Measurements from ENCODE around the gene GRIK4.
A peak's percentile ranks its signal among the peaks of the same experiment; 100 is the strongest.

Gene GRIK4

DNA sequence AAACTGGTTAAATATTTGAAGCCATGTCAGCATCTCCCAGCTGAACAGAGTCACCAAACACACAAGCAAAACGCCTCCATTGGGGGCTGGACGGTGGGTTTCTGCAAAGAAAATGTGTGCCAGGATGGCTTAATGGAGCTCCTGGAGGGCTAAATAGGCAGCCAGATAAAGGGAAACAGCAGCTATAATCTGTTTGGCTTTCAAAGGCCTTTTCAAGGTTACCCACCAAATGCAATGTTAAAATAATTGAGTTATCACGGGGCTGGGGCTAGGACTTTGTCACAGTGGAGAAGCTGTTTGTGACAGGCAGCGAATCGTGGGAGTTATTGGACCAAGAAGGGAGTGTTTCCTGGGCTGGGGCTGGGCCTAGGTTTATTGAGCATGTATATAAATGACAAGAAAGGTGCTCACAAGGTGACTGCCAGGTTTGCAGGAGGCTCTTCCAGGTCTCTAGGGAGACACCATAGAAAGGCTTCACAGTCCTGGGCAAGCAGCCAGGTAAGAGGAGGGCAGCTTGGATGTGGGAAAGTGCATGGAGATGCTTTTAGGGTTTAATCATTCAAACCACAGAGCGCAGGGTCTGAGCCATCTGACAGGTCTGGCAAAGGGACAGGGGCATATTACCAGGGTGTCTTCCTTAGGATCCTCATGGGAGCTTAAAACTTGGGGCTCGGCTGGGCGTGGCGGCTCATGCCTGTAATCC, 28.3 kb downstream of the GRIK4 start:
- no peak overlapping the region for H3K4me3 ChIP-seq (ENCODE audit: low read depth, low read length)
- no peak for DNase-seq (ENCODE audit: low read depth)
- TF ChIP-seq, protein P1, sequence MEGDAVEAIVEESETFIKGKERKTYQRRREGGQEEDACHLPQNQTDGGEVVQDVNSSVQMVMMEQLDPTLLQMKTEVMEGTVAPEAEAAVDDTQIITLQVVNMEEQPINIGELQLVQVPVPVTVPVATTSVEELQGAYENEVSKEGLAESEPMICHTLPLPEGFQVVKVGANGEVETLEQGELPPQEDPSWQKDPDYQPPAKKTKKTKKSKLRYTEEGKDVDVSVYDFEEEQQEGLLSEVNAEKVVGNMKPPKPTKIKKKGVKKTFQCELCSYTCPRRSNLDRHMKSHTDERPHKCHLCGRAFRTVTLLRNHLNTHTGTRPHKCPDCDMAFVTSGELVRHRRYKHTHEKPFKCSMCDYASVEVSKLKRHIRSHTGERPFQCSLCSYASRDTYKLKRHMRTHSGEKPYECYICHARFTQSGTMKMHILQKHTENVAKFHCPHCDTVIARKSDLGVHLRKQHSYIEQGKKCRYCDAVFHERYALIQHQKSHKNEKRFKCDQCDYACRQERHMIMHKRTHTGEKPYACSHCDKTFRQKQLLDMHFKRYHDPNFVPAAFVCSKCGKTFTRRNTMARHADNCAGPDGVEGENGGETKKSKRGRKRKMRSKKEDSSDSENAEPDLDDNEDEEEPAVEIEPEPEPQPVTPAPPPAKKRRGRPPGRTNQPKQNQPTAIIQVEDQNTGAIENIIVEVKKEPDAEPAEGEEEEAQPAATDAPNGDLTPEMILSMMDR (conservative IDR thresholded peaks at IDR 0.05; ENCODE audit: low read depth, low read length): no peak

DNA sequence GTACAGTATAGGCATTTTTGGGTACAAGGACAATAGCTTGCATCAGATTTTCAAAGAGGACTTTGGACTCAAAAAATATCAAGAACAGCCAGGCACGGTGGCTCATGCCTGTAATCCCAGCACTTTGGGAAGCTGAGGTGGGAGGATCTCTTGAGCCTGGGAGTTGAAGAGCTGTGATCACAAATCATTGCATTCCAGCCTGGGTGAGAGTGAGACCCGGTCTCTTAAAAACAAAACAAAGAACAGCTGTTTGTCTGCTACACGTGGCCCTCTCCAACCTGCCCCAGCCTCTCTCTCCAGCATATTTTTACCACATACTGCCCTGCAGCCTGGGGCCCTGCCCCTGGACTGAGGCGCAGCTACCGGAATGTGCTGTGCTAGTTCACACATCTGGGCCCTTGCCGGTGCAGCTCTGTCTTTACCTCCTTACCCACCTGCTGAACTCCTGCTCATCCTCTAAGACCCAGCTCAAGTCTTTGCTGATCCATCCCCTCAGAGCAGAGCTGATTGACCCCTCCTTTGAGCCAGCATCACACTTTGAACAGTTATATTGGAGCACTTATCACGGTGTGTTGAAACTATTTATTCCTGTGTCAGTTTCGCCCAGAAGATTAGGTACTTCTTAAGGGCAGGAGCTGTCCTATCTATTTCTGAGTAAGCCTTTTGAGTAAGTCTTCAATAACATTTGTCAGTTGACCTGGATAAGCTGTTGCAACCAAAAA, 29.4 kb downstream of the GRIK4 start:
- TF ChIP-seq, protein P1 (conservative IDR thresholded peaks at IDR 0.05; ENCODE audit: low read depth, low read length): no peak
- H3K4me3 ChIP-seq (ENCODE audit: low read depth, low read length): no peak overlapping the region
- DNase-seq (ENCODE audit: low read depth): peak; percentile 39

DNA sequence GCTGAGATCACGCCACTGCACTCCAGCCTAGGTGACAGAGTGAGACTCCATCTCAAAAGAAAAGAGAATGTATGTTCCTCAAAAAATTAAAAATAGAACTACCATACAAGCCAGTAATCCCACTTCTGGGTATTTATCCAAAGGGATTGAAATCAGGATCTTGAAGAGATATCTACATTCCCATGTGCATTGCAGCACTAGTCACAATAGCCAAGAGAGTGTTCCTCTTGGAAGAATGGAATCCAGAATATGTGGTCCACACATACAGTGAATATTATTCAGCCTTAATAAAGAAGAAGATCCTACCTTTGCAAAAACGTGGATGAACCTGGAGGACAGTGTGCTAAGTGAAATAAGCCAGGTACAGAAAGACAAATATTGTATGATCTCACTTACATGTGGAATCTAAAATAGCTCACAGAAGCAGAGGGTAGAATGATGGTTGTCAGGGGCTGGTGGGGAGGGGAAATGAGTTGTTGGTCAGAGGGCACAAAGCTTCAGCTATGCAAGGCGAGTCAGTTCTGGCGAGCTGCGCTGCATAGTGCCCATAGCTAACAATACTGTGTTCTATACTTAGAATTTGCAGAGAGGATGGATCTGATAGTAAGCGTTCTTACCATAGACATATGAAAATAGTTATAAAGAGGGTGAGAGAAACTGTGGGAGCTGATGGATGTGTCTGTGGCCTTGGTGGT, 32.1 kb downstream of the GRIK4 start:
- TF ChIP-seq, protein P1 (conservative IDR thresholded peaks at IDR 0.05; ENCODE audit: low read depth, low read length): no peak
- no peak overlapping the region for H3K4me3 ChIP-seq (ENCODE audit: low read depth, low read length)

DNA sequence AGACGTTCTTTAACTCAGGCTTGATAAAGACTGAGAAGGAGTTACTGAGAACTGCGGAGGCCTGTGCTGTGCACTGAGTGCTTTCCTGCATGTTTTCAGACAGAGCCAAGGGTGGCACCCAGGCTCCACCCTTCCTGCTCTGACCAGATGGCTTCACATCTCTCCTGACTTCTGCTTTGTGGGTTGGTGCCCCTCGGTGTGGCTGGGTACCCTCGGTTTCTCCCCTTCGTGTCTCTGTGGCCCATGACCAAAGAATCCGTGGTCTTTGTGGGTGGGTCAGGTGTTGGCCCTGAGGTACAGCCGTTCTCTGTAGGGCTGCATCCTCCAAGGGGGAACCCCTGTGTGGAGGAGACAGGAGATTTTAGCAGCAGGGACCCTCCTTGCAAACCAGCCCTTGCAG, 34.3 kb downstream of the GRIK4 start:
- TF ChIP-seq, protein P1 (conservative IDR thresholded peaks at IDR 0.05; ENCODE audit: low read depth, low read length): no peak
- H3K4me3 ChIP-seq (ENCODE audit: low read depth, low read length): no peak overlapping the region
- DNase-seq (ENCODE audit: low read depth): no peak

More for the DNA sequence above, 32.1 kb downstream of the GRIK4 start:
- no peak for DNase-seq (ENCODE audit: low read depth)

DNA sequence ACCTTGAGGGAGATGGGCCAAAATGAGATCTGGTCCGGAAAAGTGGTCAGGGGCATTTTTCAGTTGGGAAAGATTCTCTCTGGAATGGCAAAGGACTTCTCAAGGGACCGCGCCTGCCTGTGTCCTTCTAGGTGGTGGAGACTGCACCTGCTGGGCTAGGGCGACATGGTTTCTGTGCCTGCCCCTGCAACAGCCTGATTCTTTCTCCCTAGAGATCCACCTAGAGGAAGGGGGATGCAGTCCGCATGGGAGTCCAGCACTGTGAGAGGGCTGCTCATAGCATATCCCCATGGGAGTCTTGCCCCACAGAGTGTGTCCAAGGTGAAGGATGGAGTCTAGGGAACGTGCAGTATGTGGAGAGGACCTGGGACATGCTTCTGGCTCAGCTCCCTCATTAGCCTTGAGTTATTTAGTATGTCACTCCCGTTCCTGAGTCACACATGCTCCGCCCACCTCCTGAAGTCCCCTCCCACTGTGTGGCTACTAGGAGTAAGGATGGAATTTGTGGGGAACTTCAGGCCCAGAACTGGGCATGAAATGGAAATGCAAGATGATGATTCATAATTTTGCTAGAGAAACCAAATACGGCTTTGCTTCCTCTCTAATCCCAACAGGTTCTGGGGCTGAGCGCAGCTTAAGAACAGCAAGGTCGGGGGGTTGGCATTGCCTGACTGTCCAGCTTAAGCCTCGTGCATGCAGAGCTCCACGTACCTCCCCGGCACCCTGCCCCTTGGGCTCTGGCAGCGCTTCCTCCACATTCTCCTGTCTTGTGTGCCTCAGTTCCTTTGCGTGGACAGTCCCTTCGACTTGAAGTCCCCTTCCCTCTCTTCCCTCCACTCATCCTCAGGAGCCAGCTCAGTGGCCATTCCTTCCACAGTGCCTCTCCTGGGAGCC, 35.0 kb downstream of the GRIK4 start:
- peak; percentile 94 for DNase-seq (ENCODE audit: low read depth)
- TF ChIP-seq, protein P1 (conservative IDR thresholded peaks at IDR 0.05; ENCODE audit: low read depth, low read length): no peak
- no peak overlapping the region for H3K4me3 ChIP-seq (ENCODE audit: low read depth, low read length)

DNA sequence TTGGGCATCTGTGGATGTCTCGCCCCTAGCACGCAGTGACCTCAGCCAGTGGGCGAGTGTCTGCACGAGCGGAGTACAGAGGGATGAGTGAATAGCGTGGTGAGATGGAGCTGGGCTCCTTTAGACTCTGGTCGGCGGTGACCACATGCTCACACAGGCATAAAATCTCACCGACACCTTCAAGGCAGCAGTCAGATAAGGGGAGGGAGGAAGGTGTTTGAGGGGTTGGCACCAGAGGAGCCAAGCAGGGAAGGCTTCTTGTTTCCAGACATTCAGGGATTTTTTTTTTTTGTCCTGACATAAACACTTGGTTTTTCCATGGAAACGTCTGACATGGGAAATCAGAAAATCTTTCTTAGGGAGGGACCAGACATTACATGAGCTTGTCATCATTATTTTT, 35.8 kb downstream of the GRIK4 start:
- DNase-seq (ENCODE audit: low read depth): no peak
- TF ChIP-seq, protein P1 (conservative IDR thresholded peaks at IDR 0.05; ENCODE audit: low read depth, low read length): no peak
- no peak overlapping the region for H3K4me3 ChIP-seq (ENCODE audit: low read depth, low read length)

Measured in choroid plexus epithelial cell (primary cell).